ENCODE measurements around the gene ATAD3B.

The ATAD3B gene

GRCh38 chr1:1471389-1472052 is at the start of gene ATAD3B:
TSS of gene ATAD3B (plus strand) at chr1:1471765. CDS start at chr1:1471885, 120 bp downstream.
- H3K4me3 ChIP-seq (ENCODE audit: low read length), result peak within 1 kb of the TSS; percentile 84
- no peak for TF ChIP-seq CTCF (conservative IDR thresholded peaks at IDR 0.05; ENCODE audit: low read depth, low read length)
- peak; percentile 71 for DNase-seq (ENCODE audit: low read depth)

- DNase-seq (ENCODE audit: low read depth), result no peak
- no peak overlapping the region for H3K4me3 ChIP-seq (ENCODE audit: low read length)
- TF ChIP-seq CTCF (conservative IDR thresholded peaks at IDR 0.05; ENCODE audit: low read depth, low read length), result no peak
Measured at GRCh38 chr1:1421907-1422464, 49.6 kb upstream of the ATAD3B start.

GRCh38 chr1:1422465-1423244 is 48.9 kb upstream of the ATAD3B start:
- no peak for DNase-seq (ENCODE audit: low read depth)
- H3K4me3 ChIP-seq (ENCODE audit: low read length), result no peak overlapping the region
- no peak for TF ChIP-seq CTCF (conservative IDR thresholded peaks at IDR 0.05; ENCODE audit: low read depth, low read length)

GRCh38 chr1:1423245-1423597 is 48.3 kb upstream of the ATAD3B start:
- no peak overlapping the region for H3K4me3 ChIP-seq (ENCODE audit: low read length)
- DNase-seq (ENCODE audit: low read depth), result no peak
- no peak for TF ChIP-seq CTCF (conservative IDR thresholded peaks at IDR 0.05; ENCODE audit: low read depth, low read length)

- no peak for DNase-seq (ENCODE audit: low read depth)
- TF ChIP-seq CTCF (conservative IDR thresholded peaks at IDR 0.05; ENCODE audit: low read depth, low read length), result no peak
- no peak overlapping the region for H3K4me3 ChIP-seq (ENCODE audit: low read length)
Measured at GRCh38 chr1:1424707-1425106, 46.9 kb upstream of the ATAD3B start.

- no peak overlapping the region for H3K4me3 ChIP-seq (ENCODE audit: low read length)
- no peak for TF ChIP-seq CTCF (conservative IDR thresholded peaks at IDR 0.05; ENCODE audit: low read depth, low read length)
- no peak for DNase-seq (ENCODE audit: low read depth)
Measured at GRCh38 chr1:1425426-1425752, 46.2 kb upstream of the ATAD3B start.

Data from retinal pigment epithelial cell (primary cell).